Suprapubic skin (tissue), 4 donors: ENCODE data around the gene COL1A1. TPM values are rescaled to one million over a fixed set of nuclear protein-coding genes. Genes with fewer than 3 reads are reported as not detected.
A peak's percentile ranks its signal among the peaks of the same experiment; 100 is the strongest.

Experiments used
- DNase-seq, 2 donors: peaks; one replicate each; pipeline ENCODE4 v3.0.0-alpha.2; 2019; ENCODE audit warnings: low spot score in 2 of 2
- H3K27ac ChIP-seq: fragments of 200-600 bp; sonication (generic); one replicate; pipeline ENCODE4 v1.5.1; 2019
- H3K27me3 ChIP-seq: fragments of 200-600 bp; sonication (generic); one replicate; pipeline ENCODE4 v1.5.1; 2019
- H3K36me3 ChIP-seq: fragments of 200-600 bp; sonication (generic); one replicate; pipeline ENCODE4 v1.5.1; 2019
- H3K4me1 ChIP-seq: fragments of 200-600 bp; sonication (generic); one replicate; pipeline ENCODE4 v1.5.1; 2019
- H3K4me3 ChIP-seq: fragments of 200-600 bp; sonication (generic); one replicate; pipeline ENCODE4 v1.5.1; 2019; ENCODE audit warnings: mild to moderate bottlenecking
- H3K9me3 ChIP-seq: fragments of 200-600 bp; sonication (generic); one replicate; pipeline ENCODE4 v1.5.1; 2019
- EP300 ChIP-seq: sonication (generic); formaldehyde crosslinking; IDR thresholded peaks from one replicate; pipeline ENCODE4 v1.6.1; 2017; ENCODE audit warnings: antibody characterized with exemption
- POLR2A ChIP-seq, 2 donors: fragments of 450-650 bp; IDR thresholded peaks; one replicate each; pipeline ENCODE4 v1.6.1; 2017; ENCODE audit warnings: antibody characterized with exemption in 2 of 2, mild to moderate bottlenecking in 2 of 2, moderate library complexity in 2 of 2
- POLR2AphosphoS5 ChIP-seq, 3 donors: sonication (generic); formaldehyde crosslinking; IDR thresholded peaks; one replicate each; pipeline ENCODE4 v1.6.1; 2017; ENCODE audit warnings: antibody characterized with exemption in 3 of 3
- WGBS: methylation state at CpG from one replicate; pipeline ENCODE4 v1.1.5; 2018; 5-methylcytosine and 5-hydroxymethylcytosine counted together
- total RNA-seq, 4 donors: library from RNA; depleted of rRNA; stranded (reverse); fragments of >200 nt; gene quantifications; one replicate each; pipeline ENCODE4 v1.1.0, GENCODE V29; 2016
- TF ChIP-seq, protein P1 (sequence below), 2 donors: fragments of 200-600 bp in 1 of 2; fragments of 450-650 bp in 1 of 2; sonication (generic) in 1 of 2; IDR thresholded peaks; one replicate each; pipeline ENCODE4 v1.5.1; 2016 to 2019; ENCODE audit warnings: antibody characterized with exemption in 2 of 2, mild to moderate bottlenecking in 1 of 2, moderate library complexity in 1 of 2

The COL1A1 gene
- total RNA-seq = 10 to 100 TPM; 19.2 to 56.8 (median 33.1) TPM

DNA sequence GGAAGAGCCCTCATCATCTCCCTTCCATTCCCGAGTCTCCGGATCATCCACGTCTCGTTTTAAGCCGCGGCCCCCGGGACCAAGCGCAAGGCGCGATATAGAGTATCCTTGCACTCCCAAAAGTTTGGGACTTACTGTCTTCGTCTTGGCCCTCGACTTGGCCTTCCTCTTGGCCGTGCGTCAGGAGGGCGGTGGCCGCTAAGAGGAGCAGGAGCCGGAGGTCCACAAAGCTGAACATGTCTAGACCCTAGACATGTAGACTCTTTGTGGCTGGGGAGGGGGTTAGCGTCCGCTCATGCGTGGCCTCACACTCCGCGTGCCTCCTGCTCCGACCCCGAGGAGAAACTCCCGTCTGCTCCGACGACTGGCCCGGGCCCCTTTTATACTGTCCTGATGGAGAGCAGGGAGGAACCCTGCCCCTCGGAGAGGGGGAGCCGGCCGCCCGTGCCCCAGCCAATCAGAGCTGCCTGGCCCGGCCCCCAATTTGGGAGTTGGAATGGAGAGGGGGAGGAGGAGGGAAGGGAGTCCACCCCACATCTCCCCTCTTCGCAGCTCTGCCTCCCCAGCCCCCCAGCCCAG lies at the start of gene COL1A1:
TSS of gene COL1A1 (minus strand) at position 356 of the 579 bp plus-strand sequence. CDS start at position 238, 118 bp downstream.
- Histone ChIP-seq H3K27me3 (peaks cover 27% of the 10 kb centered on the region), H3K4me3 (peak within 1 kb of the TSS; percentile 44), H3K9me3 (no peaks in the 10 kb centered on the region), H3K36me3 (peaks cover 8% of the 10 kb centered on the region), H3K27ac (peak within 1 kb of the TSS; percentile 80), H3K4me1 (peaks cover 52% of the 10 kb centered on the region)
- 6% methylated on average over 19 of the region's 34 CpGs for WGBS
- peak; percentile 67 to 95 for TF ChIP-seq POLR2A (IDR thresholded peaks at IDR 0.05)
- no peak for TF ChIP-seq EP300
- TF ChIP-seq POLR2AphosphoS5 (IDR thresholded peaks at IDR 0.05) = peak; percentile 56 to 69 (median 67)
- peak; percentile 91 to 93 for DNase-seq

DNA sequence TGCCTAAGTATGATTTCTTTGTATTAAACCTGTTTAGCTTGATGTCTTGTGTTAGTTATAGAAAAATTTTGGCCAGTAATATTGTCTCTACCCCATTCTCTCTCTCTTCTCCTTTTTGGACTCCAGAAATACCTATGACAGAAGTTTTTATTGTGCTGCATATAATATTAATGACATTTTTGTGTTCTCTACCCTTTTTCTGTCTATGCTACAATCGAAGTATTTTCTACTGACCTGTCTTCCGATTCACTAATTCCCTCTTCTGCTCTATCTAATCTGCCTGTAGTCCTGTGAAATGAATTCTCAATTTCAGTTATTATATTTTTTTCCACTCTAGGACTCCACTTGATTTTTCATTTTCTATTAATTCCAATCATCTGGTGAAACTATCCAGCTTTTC lies 46.8 kb upstream of the COL1A1 start:
- Histone ChIP-seq H3K36me3 (no peaks in the 10 kb centered on the region), H3K4me3 (no peak overlapping the region), H3K9me3 (no peaks in the 10 kb centered on the region), H3K27ac (no peak overlapping the region), H3K4me1 (no peaks in the 10 kb centered on the region), H3K27me3 (no peaks in the 10 kb centered on the region)
- 65% methylated on average over 2 of the region's 2 CpGs for WGBS
- DNase-seq = no peak
- TF ChIP-seq POLR2A (IDR thresholded peaks at IDR 0.05) = no peak
- TF ChIP-seq, protein P1, sequence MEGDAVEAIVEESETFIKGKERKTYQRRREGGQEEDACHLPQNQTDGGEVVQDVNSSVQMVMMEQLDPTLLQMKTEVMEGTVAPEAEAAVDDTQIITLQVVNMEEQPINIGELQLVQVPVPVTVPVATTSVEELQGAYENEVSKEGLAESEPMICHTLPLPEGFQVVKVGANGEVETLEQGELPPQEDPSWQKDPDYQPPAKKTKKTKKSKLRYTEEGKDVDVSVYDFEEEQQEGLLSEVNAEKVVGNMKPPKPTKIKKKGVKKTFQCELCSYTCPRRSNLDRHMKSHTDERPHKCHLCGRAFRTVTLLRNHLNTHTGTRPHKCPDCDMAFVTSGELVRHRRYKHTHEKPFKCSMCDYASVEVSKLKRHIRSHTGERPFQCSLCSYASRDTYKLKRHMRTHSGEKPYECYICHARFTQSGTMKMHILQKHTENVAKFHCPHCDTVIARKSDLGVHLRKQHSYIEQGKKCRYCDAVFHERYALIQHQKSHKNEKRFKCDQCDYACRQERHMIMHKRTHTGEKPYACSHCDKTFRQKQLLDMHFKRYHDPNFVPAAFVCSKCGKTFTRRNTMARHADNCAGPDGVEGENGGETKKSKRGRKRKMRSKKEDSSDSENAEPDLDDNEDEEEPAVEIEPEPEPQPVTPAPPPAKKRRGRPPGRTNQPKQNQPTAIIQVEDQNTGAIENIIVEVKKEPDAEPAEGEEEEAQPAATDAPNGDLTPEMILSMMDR (IDR thresholded peaks at IDR 0.05) = no peak
- no peak for TF ChIP-seq EP300
- TF ChIP-seq POLR2AphosphoS5 (IDR thresholded peaks at IDR 0.05) = no peak

DNA sequence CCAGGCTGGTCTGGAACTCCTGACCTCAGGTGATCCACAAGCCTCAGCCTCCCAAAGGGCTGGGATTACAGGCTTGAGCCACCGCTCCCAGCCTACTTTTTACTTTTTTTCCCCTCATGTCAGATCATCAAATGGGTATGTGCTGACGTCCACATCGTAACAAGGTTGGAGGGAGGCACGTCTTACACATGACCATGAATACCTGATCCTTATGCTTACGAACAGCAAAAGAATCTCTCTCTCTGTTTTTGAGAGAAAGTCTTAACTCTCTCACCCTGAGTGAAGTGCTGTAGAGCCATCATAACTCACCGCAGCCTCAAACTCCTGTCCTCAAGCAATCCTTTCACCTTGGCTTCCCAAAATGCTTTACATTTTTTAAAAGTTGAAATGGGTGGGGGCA lies 43.3 kb upstream of the COL1A1 start:
- no peak for DNase-seq
- Histone ChIP-seq H3K4me3 (no peak overlapping the region), H3K4me1 (no peaks in the 10 kb centered on the region), H3K36me3 (no peaks in the 10 kb centered on the region), H3K27ac (no peak overlapping the region), H3K9me3 (no peaks in the 10 kb centered on the region), H3K27me3 (no peaks in the 10 kb centered on the region)
- 85% methylated on average over 6 of the region's 6 CpGs for WGBS
- TF ChIP-seq, protein P1 (IDR thresholded peaks at IDR 0.05) = no peak
- TF ChIP-seq EP300 (no peak), POLR2A (IDR thresholded peaks at IDR 0.05) (no peak), POLR2AphosphoS5 (IDR thresholded peaks at IDR 0.05) (no peak)

DNA sequence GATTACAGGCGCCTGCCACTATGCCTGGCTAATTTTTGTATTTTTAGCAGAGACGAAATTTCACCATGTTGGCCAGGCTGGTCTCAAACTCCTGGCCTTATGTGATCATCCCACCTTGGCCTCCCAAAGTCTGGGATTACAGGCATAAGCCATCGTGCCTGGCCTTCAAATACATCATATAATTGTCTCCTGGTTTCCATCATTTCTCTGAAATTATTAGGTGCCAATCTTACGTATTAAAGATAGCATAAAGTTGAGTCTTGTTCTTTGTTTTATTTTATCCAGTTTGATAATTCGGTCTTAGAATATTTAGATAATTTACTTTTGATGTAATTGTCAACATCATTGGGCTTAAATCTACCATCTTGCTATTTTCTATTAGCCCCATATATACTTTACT lies 40.0 kb upstream of the COL1A1 start:
- Histone ChIP-seq H3K4me1 (peaks cover 7% of the 10 kb centered on the region), H3K27me3 (no peaks in the 10 kb centered on the region), H3K9me3 (no peaks in the 10 kb centered on the region), H3K36me3 (no peaks in the 10 kb centered on the region), H3K27ac (no peak overlapping the region), H3K4me3 (no peak overlapping the region)
- DNase-seq = no peak
- 83% methylated on average over 5 of the region's 5 CpGs for WGBS
- TF ChIP-seq, protein P1 (IDR thresholded peaks at IDR 0.05) = no peak
- TF ChIP-seq EP300 (no peak), POLR2A (IDR thresholded peaks at IDR 0.05) (no peak), POLR2AphosphoS5 (IDR thresholded peaks at IDR 0.05) (no peak)

DNA sequence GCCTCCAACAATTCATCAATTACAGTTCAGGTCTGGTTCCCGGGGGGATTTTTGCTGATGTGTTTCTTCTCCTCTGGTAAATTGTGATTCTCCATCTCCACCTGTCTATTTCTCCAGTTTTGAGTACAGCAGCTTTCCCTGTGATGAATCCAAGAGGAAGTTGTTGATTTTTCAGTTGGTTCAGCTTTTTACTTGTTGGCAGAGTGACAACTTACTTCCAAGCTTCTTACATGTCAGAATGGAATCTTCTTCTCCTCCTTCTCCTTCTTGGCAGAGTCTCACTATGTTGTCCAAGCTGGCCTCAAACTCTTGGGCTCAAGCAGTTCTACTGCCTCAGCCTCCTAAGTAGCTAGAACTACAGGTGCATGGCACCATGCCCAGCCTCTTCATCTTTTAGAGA lies 39.4 kb upstream of the COL1A1 start:
- Histone ChIP-seq H3K9me3 (no peaks in the 10 kb centered on the region), H3K27me3 (no peaks in the 10 kb centered on the region), H3K27ac (no peak overlapping the region), H3K4me1 (peaks cover 7% of the 10 kb centered on the region), H3K36me3 (no peaks in the 10 kb centered on the region), H3K4me3 (no peak overlapping the region)
- DNase-seq = no peak
- WGBS = 94% methylated on average over 1 of the region's 1 CpG
- no peak for TF ChIP-seq POLR2A (IDR thresholded peaks at IDR 0.05)
- no peak for TF ChIP-seq POLR2AphosphoS5 (IDR thresholded peaks at IDR 0.05)
- TF ChIP-seq EP300 = no peak
- TF ChIP-seq, protein P1 (IDR thresholded peaks at IDR 0.05) = no peak
